ELF-1 (cell line): Measurements from ENCODE around the gene TBX10.
A peak's percentile ranks its signal among the peaks of the same experiment; 100 is the strongest.
"Not testable (repeated sequence)": the region's sequence is repeated elsewhere in the genome, so short reads cannot be mapped to it uniquely, and the experiment has no call there.

Experiments used
- DNase-seq: peaks from one replicate; pipeline ENCODE4 v3.0.0-alpha.2; 2016; ENCODE audit warnings: low read depth, low spot score

TBX10 gene

DNA sequence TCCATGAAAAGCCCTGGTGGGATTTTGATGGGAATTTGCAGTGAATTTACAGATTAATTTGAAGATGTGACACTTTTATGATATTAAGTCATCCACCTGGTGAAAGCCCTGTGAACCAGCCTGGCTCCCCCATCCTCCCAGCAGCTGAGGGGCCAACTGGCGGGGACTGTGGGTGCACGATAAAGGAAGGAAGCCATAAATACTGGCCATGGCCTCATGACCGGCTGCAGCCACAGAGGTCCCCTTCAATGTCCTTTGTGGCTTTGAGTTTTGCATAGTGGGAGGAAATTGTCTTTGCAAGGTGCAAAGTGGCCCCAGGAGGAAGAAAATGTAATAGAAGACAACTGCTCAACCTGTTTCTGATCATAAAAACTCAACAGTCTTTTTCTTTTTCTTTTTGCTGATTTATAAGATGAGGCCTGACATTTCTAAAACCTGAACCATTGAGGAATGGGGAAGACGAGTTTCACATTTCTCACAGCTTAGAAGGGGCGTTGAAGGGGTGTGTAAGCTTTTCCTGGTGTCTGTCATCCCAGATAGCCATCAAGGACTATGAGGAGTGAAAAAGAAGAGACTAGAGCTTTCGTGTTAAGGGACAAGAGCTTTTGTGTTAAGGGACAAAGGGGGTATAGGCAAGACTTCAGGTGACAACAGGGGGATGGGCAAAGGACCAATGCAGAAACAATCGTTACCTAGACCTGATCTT lies 39.1 kb downstream of the TBX10 start:
- DNase-seq, result no peak

GRCh38 chr11:67599149-67599548 lies 40.4 kb downstream of the TBX10 start:
- DNase-seq, result no peak

DNA sequence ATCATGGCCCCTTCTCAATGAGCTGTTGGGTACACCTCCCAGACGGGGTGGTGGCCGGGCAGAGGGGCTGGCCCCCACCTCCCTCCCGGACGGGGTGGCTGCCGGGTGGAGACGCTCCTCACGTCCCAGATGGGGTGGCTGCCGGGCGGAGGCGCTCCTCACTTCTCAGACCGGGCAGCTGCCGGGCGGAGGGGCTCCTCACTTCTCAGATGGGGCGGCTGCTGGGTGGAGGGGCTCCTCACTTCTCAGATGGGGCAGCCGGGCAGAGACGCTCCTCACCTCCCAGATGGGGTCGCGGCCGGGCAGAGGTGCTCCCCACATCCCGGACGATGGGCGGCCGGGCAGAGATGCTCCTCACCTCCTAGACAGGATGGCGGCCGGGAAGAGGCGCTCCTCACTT lies 41.6 kb downstream of the TBX10 start:
- not testable (repeated sequence) for DNase-seq

- not testable (repeated sequence) for DNase-seq
Measured at GRCh38 chr11:67597458-67597857, 42.1 kb downstream of the TBX10 start.

DNA sequence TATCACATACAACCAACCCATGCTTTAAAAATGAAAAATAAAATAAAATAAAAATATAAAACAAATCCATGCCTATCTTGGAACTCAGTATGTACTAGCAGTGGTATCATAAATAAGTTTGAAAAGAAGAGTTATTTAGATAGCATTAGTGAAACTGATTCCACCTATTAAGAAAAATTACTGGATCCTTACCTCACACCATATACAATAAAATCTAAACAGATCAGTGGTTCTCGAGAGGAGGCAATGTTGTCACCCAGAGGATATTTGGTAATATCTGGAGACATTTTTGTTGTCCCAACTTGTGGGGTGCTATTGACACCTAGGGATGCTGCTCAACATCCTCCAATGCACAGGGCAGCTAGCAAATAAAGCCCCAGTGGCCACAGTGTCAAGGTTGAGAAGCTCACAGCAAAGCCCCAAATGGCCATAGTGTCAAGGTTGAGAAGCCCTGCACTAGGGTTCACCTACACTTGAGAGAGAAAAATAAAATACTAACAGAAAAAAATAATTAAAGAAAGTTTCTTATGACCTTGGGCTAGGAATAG lies 42.7 kb downstream of the TBX10 start:
- DNase-seq, result no peak

GRCh38 chr11:67594480-67594879 lies 45.1 kb downstream of the TBX10 start:
- no peak for DNase-seq

DNA sequence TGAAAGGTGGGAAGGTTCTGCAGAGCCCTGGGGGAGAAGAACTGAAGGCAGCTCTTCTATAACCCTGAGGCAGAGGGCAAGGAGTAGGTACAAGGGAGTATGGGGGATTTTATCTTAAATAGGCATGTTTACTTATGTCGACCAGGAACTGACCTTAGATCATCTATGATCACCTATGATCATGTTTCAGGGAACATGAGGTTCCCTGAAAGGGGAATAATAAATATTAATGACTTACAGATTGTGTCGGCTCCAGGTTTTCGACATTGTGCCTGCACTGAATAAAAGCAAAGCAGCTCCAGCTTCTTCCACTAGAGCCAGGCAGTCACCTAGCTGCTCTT lies 46.0 kb downstream of the TBX10 start:
- DNase-seq, result no peak

DNA sequence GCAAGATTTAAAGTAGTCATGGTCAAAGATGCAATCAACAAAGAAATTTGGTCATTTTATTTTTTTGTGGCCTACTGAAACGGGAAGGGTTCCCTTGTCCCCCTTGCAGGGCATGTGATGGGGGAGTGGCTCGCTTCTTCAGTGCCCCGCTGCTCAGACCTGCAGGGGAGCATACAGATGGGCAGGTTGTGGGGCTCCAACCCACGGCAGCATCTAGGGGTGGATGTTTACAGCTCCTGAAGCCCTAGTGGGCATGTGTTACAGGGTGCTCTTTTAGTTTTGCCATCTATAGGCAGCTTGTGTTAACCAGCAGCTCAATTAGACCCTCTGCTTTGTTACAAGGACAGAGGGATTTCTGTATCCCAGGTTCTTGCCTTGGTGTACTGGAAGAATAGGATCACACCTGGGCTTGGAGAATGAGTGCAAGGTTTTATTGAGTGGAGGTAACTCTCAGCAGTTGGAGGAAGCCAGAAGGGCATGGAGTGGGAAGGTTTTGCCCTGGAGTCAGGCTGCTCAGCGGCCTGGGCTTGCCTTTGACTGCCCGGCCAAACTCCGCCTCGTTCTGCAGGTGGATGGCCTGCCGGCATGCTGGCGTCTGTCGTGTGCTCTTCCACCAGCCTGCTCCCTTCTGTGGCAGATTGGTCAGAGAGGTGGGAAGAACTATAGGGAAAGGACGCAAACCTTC lies 46.5 kb downstream of the TBX10 start:
- no peak for DNase-seq

- not testable (repeated sequence) for DNase-seq
Measured at GRCh38 chr11:67588899-67589415, 50.6 kb downstream of the TBX10 start.

- no peak for DNase-seq
Measured at GRCh38 chr11:67588136-67588503, 51.4 kb downstream of the TBX10 start.

DNA sequence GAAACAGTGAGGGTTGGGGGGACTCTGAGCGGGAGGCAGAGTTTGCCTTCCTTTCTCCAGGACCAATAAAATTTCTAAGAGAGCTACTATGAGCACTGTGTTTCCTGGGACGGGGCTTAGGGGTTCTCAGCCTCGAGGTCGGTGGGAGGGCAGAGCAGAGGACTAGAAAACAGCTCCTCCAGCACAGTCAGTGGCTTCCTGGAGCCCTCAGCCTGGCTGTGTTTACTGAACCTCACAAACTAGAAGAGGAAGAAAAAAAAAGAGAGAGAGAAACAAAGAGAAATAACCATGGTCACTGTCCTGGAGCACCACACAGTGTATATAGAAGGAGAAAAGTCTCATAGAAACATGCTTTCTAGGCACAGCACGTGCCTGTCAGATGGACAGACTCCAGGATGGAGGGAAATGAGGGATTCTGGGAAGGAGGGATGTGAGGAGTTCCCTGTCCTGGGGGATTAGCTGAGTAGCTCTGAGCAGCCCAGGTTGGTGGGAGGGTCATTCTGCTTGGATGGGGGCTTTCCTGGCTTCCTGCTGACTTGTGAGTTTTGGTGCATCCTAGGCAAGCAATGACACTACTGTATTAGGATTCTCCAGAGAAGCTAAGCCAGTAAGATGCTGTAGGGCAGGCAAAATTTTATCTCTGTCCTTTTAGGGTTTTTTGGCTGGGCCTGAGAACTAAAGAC lies 52.9 kb downstream of the TBX10 start:
- DNase-seq, result no peak

GRCh38 chr11:67585911-67586310 lies 53.7 kb downstream of the TBX10 start:
- DNase-seq, result no peak

DNA sequence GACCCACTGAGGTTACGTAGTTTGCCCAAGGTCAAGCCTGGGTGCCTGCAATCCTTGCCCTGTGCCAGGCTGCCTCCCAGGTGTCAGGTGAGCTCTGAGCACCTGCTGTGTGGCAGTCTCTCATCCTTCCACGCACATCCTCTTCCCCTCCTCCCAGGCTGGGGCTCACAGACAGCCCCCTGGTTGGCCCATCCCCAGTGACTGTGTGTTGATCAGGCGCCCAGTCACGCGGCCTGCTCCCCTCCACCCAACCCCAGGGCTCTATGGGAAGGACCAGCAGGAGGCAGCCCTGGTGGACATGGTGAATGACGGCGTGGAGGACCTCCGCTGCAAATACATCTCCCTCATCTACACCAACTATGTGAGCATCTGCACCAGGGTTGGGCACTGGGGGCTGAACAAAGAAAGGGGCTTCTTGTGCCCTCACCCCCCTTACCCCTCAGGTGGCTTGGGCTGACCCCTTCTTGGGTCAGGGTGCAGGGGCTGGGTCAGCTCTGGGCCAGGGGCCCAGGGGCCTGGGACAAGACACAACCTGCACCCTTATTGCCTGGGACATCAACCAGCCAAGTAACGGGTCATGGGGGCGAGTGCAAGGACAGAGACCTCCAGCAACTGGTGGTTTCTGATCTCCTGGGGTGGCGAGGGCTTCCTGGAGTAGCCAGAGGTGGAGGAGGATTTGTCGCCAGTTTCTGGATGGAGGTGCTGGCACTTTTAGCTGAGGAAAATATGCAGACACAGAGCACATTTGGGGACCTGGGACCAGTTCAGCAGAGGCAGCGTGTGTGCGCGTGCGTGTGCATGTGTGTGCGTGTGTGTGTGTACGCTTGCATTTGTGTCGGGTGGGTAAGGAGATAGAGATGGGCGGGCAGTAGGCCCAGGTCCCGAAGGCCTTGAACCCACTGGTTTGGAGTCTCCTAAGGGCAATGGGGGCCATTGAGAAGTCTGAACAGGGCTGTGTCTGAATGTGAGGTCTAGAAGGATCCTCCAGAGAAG lies 54.4 kb downstream of the TBX10 start:
- no peak for DNase-seq

GRCh38 chr11:67584205-67584880 lies 55.2 kb downstream of the TBX10 start:
- peak; percentile 51 for DNase-seq

DNA sequence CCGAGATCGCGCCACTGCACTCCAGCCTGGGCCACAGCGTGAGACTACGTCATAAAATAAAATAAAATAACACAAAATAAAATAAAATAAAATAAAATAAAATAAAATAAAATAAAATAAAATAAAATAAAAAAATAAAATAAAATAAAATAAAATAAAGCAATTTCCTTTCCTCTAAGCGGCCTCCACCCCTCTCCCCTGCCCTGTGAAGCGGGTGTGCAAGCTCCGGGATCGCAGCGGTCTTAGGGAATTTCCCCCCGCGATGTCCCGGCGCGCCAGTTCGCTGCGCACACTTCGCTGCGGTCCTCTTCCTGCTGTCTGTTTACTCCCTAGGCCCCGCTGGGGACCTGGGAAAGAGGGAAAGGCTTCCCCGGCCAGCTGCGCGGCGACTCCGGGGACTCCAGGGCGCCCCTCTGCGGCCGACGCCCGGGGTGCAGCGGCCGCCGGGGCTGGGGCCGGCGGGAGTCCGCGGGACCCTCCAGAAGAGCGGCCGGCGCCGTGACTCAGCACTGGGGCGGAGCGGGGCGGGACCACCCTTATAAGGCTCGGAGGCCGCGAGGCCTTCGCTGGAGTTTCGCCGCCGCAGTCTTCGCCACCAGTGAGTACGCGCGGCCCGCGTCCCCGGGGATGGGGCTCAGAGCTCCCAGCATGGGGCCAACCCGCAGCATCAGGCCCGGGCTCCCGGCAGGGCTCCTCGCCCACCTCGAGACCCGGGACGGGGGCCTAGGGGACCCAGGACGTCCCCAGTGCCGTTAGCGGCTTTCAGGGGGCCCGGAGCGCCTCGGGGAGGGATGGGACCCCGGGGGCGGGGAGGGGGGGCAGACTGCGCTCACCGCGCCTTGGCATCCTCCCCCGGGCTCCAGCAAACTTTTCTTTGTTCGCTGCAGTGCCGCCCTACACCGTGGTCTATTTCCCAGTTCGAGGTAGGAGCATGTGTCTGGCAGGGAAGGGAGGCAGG lies 56.0 kb downstream of the TBX10 start, which contains the start of gene GSTP1:
Gene GSTP1 (plus strand): TSS at position 566 of the 958 bp plus-strand sequence. CDS start 32 bp downstream, at position 598.
- DNase-seq, result peak; percentile 97

DNA sequence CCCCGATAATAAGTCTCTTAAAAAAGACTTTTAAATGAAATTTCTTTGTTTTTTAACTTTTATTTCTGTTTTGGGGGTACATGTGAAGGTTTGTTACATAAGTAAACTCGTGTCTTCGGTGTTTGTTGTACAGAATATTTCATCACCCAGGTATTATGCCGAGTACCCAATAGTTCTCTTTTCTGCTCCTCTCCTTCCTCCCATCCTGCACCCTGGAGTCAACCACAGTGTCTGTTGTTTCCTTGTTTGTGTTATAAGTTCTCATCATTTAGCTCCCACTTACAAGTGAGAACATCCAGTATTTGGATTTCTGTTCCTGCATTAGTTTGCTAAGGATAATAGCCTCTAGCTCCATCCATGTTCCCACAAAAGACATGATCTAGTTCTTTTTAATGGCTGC lies 57.6 kb downstream of the TBX10 start:
- no peak for DNase-seq

- DNase-seq, result no peak
Measured at GRCh38 chr11:67581469-67581868, 58.1 kb downstream of the TBX10 start.
